Vagina (tissue), 2 donors: ENCODE results near the gene PON1.

Source experiments
- CTCF ChIP-seq, 3 experiments: fragments of 450-650 bp in 2 of 3; fragments of 200-600 bp in 1 of 3; sonication (generic) in 1 of 3; IDR thresholded peaks; one replicate each; pipeline ENCODE4 v1.5.1; 2017 to 2019; ENCODE audit warnings: antibody characterized with exemption in 3 of 3, mild to moderate bottlenecking in 2 of 3, moderate library complexity in 2 of 3
- POLR2A ChIP-seq, 2 donors: fragments of 450-650 bp; IDR thresholded peaks; one replicate each; pipeline ENCODE4 v1.6.1; 2017; ENCODE audit warnings: antibody characterized with exemption in 2 of 2, mild to moderate bottlenecking in 2 of 2, moderate library complexity in 2 of 2

GRCh38 chr7:95317546-95317945, 6.8 kb downstream of the PON1 start:
- TF ChIP-seq POLR2A (IDR thresholded peaks at IDR 0.05) (no peak), CTCF (IDR thresholded peaks at IDR 0.05) (no peak)
